Activated effector memory CD4-positive, alpha-beta T cell treated with anti-CD3 and anti-CD28 coated beads, Interleukin-2, amount 50 U/mL, for 16 hours (primary cell): Measurements from ENCODE around the gene ZNF200.
"Not testable (repeated sequence)": the region's sequence is repeated elsewhere in the genome, so short reads cannot be mapped to it uniquely, and the experiment has no call there.

ENCODE experiments used
- DNase-seq: peaks from one replicate; pipeline ENCODE4 v3.0.0-alpha.2; 2020

The ZNF200 gene

DNA sequence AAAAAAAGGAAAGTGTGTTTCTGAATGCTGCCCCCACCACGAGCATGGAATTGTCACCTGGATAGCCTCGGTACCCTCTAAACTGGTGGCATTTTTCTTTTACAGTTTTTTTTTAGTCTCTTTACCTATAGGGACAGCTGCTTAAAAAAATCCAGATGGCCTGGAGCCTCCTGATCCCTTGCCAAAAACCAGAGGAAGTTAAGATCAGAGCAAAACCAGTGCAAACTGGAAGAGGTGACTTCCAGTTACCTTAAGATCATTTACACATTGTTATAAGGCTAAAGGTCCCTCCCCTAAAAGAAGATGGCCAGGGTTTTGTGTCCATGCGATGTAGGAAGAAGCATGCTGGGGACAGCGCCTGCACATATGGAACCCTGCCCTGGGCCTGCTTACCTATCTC, 18.0 kb upstream of the ZNF200 start:
- DNase-seq: no peak

DNA sequence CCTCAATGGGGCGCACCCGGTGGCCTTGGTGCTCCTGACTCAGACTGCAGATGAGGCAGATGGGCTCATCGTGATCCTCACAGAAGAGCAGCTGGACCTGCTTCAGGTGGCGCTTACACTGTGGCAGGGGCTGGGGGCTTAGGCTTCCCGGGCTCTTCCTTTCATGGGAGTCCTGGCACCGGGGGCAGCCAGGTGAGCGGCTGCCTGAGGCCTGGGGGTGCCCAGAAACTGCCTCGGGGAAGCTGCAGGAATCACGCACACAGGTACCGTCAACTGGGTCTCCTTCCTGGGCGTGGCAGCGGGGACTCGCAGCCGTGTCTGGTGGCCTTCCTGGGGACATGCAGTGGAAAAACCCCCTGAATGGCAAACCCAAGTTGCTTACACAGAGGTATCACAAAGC, 14.5 kb upstream of the ZNF200 start:
- DNase-seq: no peak

GRCh38 chr16:3249020-3249419, 14.1 kb upstream of the ZNF200 start:
- DNase-seq: no peak

DNA sequence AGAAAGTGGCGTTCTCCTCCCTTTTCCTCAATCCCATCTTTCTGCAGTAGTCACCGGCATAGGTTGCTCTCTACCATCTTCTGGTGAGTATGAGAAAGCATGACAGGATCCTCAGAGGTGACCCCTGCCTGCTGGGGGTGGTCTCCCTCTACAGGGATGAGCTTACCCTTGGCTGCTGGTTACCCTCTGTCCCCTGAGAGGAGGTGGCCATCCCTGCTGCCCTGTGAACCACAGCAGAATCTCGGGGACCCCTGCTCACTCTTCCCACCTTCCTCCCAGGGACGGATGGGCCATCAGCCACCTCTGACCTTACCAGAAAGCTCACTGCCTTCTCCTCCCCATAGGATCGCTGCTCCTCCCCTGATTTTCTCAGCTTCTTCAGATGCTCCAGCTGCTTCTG, 13.6 kb upstream of the ZNF200 start:
- DNase-seq: no peak

DNA sequence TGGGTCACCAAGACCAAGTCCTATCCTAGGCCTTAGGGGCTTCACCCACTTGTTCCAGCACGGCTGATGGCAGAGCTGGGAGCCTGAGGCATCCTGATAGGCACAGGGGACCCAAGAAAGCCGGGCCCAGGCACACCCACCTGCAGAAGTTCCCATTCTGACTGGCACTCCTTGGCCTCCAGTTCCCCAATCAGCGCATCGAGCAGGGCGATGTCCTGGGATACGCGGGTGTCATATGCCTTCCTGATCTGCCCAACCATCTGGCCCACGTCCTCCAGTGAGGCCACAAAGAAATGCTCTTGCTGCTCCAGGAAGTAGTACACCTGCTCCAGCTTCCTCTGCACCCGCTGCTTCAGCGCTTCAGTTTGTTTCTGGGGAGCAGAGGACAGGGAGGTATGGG, 11.9 kb upstream of the ZNF200 start:
- DNase-seq: no peak

DNA sequence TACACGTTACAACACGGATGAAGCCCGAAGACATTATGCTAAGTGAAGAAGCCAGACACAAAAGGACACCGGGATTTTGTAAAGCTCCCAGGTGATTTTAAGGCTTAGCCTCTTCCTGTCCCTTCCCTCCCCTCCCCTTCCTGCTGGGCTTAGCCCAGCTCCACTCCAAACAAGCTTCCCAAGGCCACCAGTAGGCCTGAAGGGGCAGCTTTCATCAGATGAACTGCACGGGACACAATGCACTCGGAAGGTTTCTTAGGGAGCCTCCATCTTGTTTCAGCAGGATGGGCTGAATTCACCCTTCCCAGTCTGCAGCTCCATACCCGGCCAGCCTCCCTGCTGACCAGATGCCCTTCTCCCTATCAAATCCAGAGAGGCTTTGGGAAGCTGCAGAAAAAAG, 11.0 kb upstream of the ZNF200 start:
- no peak for DNase-seq

DNA sequence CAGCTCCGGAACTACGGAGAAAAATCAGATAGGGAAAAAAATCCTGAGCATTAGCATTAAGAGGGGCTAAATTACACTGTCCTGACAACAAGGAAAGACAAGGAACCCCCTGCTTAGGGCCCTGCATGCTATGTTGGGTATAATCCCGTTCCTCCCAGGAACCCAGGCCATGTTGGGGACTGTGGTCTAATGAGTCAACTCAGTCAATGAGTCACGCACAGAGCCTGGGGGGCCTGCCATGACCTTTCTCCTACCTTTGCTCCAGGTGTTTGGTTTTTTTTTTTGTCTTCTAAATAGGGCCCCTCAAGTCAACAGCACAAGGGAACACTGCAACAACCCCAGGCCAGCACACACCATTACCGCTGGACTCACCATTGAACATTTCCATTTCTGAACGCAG, 8.9 kb upstream of the ZNF200 start:
- no peak for DNase-seq

- no peak for DNase-seq
These were observed 7.8 kb upstream of the ZNF200 start for GRCh38 chr16:3242709-3243108.

GRCh38 chr16:3241761-3242160, 6.8 kb upstream of the ZNF200 start:
- DNase-seq: no peak

DNA sequence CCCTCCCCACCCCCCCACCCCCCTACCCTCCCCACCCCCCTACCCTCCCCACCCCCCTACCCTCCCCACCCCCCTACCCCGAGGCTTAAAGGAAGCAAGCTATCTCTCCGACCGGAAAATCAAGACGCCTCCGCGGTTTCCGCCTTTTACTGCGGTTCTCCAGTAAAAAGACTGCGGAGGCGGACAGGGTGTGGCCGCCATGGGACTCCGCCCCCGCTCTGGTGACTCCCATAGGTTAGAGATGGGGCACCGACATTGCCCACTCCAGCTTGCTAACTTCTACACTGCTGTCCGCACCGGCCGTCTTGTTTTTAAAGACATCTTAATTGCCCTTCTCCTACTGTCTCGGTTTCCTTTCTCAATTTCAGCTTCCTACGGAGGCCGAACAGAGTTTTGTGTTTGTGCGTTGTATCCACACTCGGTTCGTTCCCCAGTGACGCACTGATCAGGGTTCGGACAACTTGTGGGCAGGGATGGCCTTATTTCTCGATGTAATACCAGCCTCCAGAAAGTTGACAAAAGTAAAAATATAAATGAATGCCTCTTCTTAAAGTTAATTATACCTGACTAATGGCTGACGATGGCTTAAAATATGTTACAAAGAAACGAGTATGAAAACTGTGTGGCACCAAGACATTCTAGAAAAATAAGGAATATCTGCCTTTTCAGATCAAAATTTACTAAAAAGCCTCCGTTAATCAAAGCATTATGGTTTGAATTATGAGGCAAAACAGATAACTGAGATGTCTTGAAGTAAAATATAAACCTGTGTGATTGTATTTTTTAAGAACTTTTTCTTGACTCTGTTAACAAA, 1.1 kb upstream of the ZNF200 start:
- peak; percentile 81 for DNase-seq

DNA sequence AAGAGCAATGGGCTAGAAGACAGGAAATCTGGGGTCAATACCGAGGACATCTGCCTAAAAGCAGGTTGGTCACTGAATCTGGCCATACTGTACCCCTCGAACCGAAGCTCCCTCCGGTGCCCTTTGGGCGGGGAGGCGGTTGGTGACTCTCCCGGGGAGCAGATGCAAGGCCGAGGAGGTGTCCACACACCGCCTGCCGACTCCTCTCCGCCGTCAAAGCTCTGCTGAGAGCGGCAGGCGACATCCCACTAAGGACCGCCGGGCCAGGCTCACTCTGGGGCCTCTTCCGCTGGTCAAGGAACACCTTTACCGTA, 458 bp downstream of the ZNF200 start:
- DNase-seq: no peak

DNA sequence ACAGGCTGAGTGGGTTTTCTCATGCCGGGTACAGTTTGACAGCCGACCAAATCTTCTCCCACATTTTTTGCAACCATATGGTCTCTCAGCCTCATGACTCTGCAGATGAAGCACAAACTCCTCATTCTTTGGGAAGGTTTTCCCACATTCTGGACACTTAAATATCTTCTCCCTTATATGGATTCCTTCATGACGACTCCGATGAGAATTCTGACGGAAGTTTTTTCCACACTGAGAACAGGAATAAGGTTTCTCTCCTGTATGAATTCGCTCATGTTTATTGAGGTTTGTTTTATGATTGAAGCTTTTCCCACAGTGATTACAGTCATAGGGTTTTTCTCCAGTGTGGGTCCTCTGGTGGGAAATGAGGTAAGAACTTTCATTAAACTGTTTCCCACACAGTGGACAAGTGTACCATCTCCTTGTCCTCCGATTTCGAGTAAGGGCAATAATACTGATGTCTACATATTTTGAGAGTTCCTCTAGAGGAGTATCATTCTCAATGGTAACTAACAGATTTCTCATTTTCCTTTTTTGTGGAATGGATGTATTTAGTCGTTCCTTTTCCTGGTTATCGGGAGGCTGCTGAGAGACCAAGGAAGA, 10.9 kb downstream of the ZNF200 start:
- DNase-seq: no peak

DNA sequence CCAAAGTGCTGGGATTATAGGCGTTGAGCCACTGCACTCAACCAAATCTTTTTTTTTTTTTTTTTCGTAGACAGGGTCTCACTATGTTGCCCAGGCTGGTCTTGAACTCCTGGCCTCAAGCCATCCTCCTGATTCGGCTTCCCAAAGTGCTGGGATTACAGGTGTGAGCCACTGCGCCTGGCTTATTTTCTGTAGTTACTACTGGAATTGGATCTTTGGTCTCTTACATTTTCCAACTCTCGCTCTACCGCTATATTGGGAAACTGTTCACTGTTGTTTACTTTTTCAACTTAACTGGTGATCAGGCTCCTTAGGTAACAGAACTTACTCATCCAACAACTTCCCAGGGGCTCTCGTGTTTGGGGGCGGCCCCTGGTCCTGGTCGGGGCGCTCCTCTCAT, 14.1 kb downstream of the ZNF200 start:
- no peak for DNase-seq

DNA sequence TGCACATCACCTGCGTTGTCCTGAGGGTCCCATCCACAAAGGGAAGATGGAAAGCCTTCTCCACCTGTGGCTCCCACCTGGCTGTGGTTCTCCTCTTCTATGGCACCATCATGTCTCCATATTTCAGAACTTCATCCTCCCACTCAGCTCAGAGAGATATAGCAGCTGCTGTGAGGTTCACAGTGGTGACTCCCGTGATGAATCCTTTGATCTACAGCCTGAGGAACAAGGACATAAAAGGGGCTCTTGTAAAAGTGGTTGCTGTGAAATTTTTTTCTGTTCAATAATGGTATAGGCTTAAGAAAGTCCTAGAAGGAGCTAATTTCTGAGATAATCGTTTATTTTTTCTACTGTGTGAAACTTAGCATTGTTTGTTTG, 18.7 kb downstream of the ZNF200 start:
- no peak for DNase-seq

- peak; percentile 63 for DNase-seq
These were observed 19.2 kb downstream of the ZNF200 start for GRCh38 chr16:3215601-3216262.

- no peak for DNase-seq
These were observed 19.9 kb downstream of the ZNF200 start for GRCh38 chr16:3214904-3215600.

DNA sequence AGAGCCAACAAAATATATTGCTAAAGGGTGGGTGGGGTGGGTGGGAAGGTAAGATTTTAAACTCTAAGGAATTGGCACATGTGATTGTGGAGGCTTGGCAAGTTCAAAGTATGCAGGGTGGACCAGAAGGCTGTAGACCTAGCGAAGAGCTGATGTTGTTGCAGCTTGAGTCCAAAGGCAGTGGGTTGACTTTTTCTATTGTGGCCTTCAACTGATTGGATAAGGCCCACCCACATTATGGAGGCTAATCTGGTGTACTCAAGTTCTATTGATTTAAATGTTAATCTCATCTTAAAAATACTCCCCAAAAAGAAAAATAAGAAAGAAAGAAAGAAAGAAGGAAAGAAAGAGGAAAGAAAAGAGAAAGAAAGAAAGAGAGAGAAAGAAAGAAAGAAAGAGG, 22.4 kb downstream of the ZNF200 start:
- DNase-seq: no peak

- no peak for DNase-seq
These were observed 23.0 kb downstream of the ZNF200 start for GRCh38 chr16:3212006-3212405.

DNA sequence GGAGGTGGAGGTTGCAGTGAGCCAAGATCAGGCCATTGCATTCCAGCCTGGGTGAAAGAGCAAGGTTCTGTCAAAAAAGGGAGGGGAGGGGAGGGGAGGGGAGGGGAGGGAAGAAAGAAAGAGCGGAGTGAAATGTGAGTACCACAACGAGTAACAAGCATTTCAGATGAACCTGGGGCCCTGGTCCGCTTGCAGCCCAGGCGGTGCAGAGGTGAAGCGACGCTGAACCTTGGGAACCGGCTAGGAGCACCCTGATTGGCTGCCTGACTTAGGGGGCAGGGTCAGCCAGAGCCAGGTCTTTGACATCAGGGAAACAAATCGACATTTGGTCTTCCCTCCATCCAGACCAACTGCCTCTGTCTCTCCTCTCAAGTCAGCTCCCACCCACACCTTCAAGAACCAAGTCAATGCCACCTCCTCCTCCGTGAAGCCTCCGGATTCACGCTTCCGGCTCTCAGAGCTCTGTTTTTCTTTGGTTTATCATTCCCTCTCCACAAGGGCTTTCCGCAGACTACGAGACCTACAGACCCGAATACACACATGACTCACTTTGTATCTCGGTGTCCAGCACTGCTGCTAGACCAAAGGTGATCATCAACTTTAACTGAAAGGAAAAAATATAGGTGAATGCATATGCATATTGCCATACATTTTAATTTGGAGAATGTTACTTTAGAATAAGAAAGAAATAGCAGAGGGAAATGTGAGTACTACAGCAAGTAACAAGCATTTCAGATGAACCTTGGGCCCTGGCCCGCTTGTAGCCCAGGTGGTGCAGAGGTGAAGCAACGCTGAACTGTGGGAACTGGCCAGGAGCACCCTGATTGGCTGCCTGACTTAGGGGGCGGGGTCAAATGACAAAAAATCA, 27.6 kb downstream of the ZNF200 start:
- no peak for DNase-seq

GRCh38 chr16:3205939-3206338, 29.0 kb downstream of the ZNF200 start:
- not testable (repeated sequence) for DNase-seq

DNA sequence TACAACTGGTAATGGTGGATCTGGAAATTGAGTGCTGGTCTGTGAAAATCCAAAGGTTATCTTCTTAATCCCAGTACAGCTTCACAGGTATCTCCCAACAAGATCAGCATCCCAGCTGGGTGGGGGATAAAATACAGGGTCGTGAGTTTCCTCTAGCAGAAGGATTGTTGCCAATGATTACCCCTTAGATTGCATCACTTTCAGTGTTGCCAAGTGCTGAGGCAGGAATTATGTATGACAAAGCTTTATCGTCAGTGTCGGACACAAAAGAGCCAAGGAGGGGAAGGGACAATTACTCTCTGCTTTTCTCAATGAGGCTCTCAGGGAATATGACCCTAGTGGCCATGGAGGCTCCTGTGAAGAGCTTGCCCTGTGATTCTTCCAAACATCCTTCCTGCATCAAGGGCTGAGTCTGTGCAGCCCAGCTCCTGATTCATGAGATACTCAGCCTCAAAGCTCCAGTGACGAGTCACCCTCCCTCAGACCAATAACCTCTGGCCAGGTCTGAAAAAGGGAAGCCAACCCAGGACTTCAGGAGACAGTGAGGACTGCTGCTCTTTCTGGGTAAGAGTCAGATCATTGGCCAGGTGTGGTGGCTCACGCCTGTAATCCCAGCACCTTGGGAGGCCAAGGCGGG, 31.9 kb downstream of the ZNF200 start:
- DNase-seq: peak; percentile 21

DNA sequence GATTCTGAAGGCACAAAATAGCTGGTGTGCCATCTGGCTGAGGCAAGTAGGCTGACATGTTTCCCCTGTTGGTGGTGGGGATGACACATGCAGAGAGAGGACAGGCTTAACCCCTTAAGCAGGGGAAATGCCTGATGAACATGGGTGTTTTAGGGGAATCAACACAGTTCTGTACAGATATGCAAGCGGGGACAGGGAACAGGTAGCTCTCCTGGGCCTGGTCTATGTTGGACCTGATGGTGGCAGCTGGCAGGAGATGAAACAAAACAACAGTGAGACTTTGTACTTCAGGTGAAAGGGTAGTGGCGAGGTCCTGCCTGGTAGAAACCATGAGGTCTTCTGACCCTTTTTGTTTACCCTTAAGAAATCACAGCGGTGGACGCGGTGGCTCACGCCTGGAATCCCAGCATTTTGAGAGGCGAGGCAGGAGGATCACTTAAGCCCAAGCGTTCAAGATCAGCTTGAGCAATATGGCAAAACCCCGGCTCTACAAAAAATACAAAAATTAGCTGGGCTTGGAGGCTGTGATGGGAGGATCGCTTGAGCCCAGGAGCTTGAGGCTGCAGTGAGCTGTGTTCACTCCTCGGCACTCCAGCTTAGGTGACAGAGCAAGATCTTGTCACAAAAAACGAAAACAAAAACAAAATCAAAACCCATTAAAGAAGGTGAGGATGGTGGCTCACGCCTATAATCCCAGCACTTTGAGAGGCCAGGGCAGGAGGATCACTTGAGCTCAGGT, 36.5 kb downstream of the ZNF200 start:
- no peak for DNase-seq
